ENCODE data around the gene IST1. TPM values are rescaled to one million over a fixed set of nuclear protein-coding genes. Genes with fewer than 3 reads are reported as not detected.

The IST1 gene
- polyA plus RNA-seq, 1 experiment: 227 TPM

DNA sequence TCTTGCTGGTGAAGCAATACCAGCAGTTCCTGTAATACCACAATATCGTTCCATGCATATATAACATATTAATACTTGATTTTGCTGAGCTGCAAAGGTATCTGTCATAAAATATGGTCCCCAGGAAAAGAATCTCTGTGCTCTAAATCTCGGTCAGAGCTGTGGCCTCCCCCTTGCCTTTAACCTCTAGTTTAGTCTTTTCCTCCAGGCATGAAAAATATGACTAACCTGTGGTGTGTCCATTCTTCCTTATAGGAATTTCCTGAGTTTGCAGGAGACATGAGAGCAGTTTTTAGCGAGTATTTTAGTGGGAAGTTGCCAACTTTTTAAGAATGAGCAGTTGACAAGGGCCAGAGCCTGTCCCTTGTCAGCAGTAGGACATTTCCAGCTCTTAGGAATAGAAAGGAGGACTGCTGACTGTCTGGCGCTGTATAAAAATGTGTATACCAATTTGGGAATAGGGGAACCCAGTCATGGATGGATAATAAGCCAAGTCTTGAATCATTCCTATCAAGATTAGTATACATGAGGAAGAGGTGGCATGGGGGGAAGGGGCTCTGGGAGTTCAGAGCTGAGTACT is 40.9 kb upstream of the IST1 start:
- H3K36me3 ChIP-seq (ENCODE audit: control insufficient read depth, insufficient read depth, low read length): peaks cover 29% of the 10 kb centered on the region

DNA sequence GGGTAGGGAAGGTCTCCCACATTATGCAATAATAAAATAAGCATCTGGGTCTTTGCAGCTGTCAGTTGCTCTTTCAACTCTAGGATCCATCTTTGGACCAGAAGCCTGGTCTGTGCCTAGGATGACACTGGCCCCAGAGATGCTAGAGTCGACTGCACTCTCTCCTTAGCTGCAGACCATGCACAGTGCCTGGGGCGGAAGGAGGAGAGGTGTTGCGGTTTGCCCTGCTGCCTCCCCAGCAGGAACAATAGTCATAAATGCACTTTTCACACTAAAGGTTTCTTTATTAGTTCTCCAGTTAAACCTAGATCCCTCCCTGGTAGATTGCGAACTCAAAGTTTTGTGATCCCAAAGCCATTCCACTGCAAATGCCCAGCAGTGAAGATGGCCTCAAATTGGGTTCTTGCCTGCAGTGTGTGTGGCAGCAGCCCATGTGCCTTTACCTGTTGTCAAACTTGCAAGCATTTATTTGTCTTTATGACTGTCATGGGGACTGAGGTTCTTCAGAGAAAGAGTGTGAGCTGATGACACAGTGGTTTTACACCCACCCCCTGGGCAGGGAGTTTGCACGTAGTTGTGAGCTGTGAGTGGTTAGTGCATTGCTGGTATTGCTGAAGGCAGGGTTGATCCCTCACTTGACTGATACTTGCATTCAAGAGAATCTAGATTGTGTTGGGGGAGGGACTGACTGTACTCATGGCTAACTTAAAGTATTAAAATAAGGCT is 39.2 kb upstream of the IST1 start:
- no peak for DNase-seq (ENCODE audit: low read depth)
- ChIA-PET CTCF (interaction anchor here (2.9 kb wide), 1 partner anchor 27 kb away, joined by 17 read pairs; the partner anchor contains the start of gene ZNF821), POLR2A (no interaction called here)
- Histone ChIP-seq H3K27me3 (ENCODE audit: control insufficient read depth, insufficient read depth, low read length) (no peaks in the 10 kb centered on the region), H3K36me3 (ENCODE audit: control insufficient read depth, insufficient read depth, low read length) (peaks cover 19% of the 10 kb centered on the region), H3K4me3 (ENCODE audit: low read depth, low read length) (no peak overlapping the region)
- TF ChIP-seq, protein P1, sequence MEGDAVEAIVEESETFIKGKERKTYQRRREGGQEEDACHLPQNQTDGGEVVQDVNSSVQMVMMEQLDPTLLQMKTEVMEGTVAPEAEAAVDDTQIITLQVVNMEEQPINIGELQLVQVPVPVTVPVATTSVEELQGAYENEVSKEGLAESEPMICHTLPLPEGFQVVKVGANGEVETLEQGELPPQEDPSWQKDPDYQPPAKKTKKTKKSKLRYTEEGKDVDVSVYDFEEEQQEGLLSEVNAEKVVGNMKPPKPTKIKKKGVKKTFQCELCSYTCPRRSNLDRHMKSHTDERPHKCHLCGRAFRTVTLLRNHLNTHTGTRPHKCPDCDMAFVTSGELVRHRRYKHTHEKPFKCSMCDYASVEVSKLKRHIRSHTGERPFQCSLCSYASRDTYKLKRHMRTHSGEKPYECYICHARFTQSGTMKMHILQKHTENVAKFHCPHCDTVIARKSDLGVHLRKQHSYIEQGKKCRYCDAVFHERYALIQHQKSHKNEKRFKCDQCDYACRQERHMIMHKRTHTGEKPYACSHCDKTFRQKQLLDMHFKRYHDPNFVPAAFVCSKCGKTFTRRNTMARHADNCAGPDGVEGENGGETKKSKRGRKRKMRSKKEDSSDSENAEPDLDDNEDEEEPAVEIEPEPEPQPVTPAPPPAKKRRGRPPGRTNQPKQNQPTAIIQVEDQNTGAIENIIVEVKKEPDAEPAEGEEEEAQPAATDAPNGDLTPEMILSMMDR (IDR thresholded peaks at IDR 0.05; ENCODE audit: insufficient read depth, low read depth, low read length): no peak

More for the DNA sequence above, 40.9 kb upstream of the IST1 start:
- ChIA-PET CTCF (interaction anchor here (1.2 kb wide), 1 partner anchor 30 kb away, joined by 3 read pairs; the partner anchor contains the start of gene ZNF821), POLR2A (no interaction called here)
- Histone ChIP-seq H3K27me3 (ENCODE audit: control insufficient read depth, insufficient read depth, low read length) (no peaks in the 10 kb centered on the region), H3K4me3 (ENCODE audit: low read depth, low read length) (no peak overlapping the region)
- TF ChIP-seq, protein P1 (IDR thresholded peaks at IDR 0.05; ENCODE audit: insufficient read depth, low read depth, low read length): no peak
- DNase-seq (ENCODE audit: low read depth): no peak

DNA sequence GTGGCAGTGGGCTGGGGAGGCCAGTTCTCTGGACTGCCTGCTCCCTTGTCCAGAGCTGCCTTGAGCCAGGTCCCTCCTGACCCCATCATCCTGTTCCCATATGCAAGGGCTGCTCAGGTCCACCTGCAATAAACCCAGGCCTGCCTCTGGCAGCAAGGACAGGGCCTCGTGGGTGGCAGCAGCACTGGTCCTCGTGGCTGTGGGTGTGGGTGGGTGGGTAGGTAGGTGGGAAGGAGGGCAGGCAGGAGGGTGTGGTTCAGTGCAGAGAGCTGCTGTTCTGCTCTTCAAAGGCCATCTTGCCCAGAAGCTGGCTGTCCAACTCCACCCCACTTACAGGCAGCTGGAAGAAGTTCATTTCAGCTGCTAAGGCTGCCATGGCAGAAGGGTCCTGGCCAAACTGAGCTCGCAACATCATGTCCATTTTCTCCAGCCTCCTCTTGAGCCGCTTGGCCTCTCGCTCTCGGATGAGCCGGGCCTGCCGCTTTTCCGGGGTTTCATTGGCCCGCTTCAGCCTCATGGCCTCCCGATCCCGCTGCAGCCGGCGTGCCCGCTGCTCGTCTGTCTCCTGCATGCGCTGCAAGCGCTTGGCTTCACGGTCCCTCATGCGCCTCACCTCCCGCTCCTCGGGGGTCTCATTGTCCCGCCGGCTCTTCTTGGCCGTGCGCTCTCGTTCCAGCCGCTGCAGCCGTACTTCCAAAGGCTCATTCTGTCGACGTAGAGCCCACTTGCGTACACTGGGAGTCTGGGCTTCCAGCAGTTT is 35.4 kb upstream of the IST1 start:
- Histone ChIP-seq H3K27me3 (ENCODE audit: control insufficient read depth, insufficient read depth, low read length) (no peaks in the 10 kb centered on the region), H3K4me3 (ENCODE audit: low read depth, low read length) (no peak overlapping the region), H3K36me3 (ENCODE audit: control insufficient read depth, insufficient read depth, low read length) (peaks cover 17% of the 10 kb centered on the region)
- TF ChIP-seq, protein P1 (IDR thresholded peaks at IDR 0.05; ENCODE audit: insufficient read depth, low read depth, low read length): no peak
- ChIA-PET POLR2A (no interaction called here), CTCF (interaction anchor here (1.9 kb wide), 1 partner anchor 102 kb away, joined by 5 read pairs; no protein-coding TSS in a partner anchor)
- no peak for DNase-seq (ENCODE audit: low read depth)

DNA sequence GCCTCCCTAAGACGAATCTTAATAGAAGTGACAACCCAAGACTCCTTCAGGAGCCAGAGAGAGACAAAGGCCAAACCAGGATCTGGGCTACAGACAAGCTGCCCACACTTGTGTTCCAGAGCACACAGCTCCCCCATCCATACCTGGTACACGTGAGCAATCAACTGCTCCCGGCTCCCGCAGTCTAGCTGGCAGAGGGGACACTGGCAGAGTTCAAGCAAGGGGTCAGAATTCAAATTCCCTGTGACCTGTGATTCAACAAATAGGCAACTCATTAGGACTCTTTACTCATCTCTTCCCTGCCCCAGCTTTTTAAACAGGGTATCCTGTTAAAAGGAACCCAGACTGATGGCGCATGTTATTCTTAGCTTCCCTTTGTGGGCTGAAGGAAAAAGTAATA is 31.3 kb upstream of the IST1 start:
- ChIA-PET POLR2A (no interaction called here), CTCF (interaction anchor here (1.8 to 2.0 kb wide), 2 partner anchors 9 to 17 kb away, joined by 4 to 5 read pairs; no protein-coding TSS in a partner anchor)
- no peak for DNase-seq (ENCODE audit: low read depth)
- H3K36me3 ChIP-seq (ENCODE audit: control insufficient read depth, insufficient read depth, low read length): peaks cover 16% of the 10 kb centered on the region
- H3K4me3 ChIP-seq (ENCODE audit: low read depth, low read length): no peak overlapping the region
- TF ChIP-seq, protein P1 (IDR thresholded peaks at IDR 0.05; ENCODE audit: insufficient read depth, low read depth, low read length): no peak
- H3K27me3 ChIP-seq (ENCODE audit: control insufficient read depth, insufficient read depth, low read length): no peaks in the 10 kb centered on the region
